Stimulated activated CD4-positive, alpha-beta T cell treated with anti-CD3 and anti-CD28 coated beads, Interleukin-2, amount 100 ng/mL, for 4 hours (primary cell): ENCODE measurements around the gene MYH7.
"Not testable (repeated sequence)": the region's sequence is repeated elsewhere in the genome, so short reads cannot be mapped to it uniquely, and the experiment has no call there.

ENCODE experiments used
- DNase-seq: peaks from one replicate; pipeline ENCODE4 v3.0.0-alpha.2; 2020; ENCODE audit warnings: low read depth

Gene MYH7

DNA sequence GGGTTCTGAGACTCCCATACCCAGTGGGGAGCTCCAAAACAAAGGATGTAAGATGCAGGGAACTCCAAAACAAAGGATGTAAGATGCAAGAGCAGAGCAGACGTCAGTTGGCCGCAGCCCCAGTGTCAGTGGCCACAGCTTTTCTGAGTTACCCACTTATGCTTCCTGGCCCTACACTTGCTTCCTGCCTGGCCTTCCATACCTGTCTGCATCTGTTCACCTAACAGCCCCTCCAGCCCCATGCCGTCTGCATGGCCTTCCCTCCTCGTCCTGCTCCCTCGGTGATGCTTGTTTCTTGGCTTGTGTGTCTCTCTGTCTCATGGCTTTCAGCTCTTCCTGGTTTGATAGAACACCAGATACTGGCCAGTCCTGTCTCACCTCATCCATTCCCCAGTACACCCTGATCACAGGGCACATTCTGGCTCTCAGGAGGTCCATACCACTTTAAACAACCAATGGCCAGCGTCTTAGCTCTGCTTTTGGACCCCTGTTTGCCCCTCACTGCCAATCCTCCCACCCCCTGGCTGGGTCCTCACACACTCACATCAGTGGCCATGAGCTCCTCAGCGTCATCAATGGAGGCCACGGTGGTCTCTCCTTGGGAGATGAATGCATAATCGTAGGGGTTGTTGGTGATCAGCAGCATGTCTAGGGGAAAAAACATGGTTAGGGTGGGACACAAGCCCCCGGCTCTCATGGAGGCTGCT, 5.3 kb downstream of the MYH7 start:
- DNase-seq = no peak

DNA sequence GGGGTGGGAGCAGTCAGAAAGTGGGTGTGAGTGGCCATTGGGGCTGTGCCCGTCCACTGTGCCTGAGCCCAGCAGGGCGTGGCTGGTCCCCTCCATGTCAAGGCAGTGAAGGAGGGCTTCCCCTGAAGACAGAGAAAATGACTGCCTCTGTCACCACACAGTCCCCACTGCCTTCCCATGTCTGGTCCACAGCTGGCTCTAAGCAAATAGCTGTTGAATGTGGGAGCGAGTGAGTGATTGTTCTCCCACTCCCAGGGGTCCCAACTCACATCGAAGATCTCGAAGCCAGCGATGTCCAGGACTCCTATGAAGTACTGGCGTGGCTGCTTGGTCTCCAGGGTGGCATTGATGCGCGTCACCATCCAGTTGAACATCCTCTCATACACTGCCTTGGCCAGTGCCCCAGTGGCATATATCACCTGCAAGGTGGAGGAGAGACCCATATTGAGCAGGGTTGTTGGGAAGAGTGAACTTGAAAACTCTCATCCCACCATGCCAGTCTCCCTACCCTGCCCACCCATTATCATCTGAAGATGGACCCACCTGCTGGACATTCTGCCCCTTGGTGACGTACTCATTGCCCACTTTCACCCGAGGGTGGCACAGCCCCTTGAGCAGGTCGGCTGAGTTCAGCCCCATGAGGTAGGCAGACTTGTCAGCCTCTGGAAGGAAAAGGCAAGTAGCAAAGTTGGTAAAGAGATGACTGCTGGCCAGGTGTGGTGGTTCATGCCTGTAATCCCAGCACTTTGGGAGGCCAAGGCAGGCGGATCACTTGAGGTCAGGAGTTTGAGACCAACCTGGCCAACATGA, 6.6 kb downstream of the MYH7 start:
- DNase-seq = no peak

DNA sequence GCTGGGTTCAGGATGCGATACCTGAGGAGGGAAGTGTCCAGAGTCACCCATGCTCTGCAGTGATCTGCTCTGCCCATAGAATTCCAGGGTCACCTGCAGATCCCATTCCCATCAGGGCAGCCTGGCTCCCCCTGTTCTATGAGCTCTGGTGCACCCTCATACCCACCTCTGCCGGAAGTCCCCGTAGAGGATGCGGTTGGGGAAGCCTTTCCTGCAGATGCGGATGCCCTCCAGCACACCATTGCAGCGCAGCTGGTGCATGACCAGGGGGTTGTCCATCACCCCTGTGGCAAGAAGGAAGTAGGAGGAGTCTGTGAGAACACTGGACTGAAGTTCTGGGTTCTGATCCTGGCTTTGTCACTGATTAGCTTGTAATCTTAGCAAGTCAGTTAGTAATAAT, 9.7 kb downstream of the MYH7 start:
- DNase-seq = not testable (repeated sequence)

DNA sequence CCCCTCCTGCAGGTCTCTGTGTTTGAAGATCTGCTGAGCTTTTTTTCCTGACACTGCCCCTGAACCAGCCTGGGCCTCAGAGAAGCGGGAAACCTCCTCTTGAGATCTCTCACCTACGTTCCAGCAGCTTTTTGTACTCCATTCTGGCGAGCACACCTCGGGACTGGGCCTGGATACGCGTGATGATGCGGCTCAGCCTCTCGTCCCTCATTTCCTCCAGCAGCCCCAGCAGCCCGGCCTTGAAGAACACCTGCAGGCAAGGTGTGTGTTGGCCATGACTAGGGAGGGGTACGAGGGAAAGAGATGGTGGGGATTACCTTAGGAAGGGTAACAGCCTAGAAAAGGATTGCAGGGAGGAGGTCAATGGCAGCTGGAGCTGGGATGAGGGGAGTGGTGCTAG, 10.3 kb downstream of the MYH7 start:
- no peak for DNase-seq

DNA sequence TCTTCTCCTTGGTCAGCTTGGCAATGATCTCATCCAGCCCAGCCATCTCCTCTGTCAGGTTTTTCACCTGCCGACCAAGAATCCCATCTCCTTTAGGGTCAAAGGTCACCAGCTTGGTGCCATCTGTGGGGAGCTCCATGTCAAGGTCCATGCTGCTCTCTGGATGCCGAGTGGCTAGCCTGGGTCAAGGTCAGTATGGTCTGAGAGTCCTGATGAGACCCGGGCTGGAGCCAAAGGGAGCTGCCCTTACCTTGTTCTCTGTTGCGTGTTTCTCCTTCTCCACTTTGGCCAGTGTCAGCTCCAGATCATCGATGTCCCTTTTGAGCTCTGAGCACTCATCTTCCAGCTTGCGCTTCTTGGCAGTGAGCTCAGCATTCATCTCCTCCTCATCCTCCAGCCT, 11.8 kb downstream of the MYH7 start:
- no peak for DNase-seq

DNA sequence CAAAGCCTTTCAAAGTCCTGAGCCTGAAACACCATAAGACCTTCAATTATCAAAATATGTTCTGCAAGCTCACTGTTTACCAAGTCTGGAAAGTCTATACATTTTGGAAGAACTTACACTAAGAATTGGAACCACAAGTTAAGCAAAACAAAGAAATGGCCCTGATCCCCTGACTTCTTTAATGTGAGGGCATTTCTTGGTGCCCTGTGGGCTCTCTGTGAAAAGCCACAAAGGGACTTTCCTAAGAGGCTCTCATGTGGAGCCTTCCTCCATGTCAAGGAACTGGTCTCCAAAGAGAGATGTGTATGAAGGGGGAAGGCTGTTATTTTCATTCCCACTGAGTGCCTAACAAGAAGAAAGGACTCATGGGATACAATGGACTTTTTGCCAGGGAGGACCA, 13.9 kb downstream of the MYH7 start:
- no peak for DNase-seq

DNA sequence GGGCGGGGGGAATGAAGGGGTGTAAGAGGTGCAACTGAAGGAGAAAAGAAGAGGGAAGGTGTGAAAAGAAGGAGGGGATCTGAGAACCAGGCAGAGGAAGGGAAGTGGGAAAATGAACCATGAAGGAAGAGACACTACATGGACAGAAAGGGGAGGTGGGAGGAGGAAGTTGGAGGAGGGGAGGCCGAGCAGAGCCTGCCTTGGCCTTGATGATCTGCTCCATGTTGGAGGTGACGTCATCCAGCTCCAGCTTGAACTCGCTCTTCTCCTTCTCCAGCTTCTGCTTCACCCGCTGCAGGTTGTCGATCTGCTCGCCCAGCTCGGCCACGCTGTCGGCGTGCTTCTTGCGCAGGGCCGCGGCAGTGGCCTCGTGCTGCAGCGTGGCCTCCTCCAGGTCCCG, 15.8 kb downstream of the MYH7 start:
- not testable (repeated sequence) for DNase-seq

DNA sequence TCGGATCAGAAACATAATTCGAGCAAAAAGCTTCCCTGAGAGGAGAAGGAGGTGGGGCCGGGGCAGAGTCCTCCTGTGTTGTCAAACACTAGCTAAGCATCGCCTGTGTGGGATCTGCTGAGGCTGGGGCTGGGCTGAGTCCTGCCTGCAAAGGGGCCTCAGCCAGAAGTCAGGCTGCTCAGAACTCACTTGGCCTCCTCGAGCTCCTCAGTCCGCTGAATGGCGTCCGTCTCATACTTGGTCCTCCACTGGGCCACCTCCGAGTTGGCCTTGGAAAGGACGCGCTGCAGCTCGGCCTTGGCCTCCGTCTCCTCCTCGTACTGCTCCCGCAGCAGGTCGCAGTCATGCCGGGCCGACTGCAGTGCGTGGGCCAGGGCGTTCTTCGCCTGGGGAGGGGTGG, 17.4 kb downstream of the MYH7 start:
- no peak for DNase-seq

DNA sequence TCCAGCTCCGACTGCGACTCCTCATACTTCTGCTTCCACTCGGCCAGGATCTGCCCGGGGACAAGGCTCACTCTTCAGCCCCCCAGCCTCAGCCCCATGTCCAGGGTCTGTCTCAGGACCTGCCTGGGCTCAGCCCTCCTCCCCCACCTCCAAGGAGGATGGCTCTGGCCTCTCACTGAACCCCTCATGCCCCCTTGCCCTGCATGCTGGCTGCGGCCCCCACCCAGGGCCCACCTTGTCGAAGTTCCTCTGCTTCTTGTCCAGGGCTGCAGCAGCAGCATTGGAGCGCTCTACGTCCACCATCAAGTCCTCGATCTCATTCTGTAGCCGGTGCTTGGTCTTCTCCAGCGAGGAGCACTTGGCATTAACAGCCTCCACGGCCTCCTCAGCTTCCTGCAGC, 18.2 kb downstream of the MYH7 start:
- not testable (repeated sequence) for DNase-seq

DNA sequence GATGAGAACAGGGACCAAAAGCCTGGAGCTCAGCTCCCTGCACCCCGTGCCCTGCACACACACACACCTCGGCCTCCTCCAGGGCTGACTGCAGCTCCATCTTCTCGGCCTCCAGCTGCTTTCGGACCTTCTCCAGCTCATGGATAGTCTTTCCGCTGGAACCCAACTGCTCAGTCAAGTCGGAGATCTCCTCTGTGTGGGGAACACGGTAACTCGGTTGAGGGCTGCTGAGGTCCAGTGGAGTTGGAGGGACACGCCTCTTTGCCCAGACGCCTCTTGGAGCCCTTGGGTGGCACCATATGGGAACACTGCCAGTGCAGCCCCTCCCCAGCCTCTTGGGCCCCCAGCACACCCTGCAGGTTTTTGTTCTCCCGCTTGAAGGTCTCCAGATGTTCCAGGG, 18.7 kb downstream of the MYH7 start:
- no peak for DNase-seq

DNA sequence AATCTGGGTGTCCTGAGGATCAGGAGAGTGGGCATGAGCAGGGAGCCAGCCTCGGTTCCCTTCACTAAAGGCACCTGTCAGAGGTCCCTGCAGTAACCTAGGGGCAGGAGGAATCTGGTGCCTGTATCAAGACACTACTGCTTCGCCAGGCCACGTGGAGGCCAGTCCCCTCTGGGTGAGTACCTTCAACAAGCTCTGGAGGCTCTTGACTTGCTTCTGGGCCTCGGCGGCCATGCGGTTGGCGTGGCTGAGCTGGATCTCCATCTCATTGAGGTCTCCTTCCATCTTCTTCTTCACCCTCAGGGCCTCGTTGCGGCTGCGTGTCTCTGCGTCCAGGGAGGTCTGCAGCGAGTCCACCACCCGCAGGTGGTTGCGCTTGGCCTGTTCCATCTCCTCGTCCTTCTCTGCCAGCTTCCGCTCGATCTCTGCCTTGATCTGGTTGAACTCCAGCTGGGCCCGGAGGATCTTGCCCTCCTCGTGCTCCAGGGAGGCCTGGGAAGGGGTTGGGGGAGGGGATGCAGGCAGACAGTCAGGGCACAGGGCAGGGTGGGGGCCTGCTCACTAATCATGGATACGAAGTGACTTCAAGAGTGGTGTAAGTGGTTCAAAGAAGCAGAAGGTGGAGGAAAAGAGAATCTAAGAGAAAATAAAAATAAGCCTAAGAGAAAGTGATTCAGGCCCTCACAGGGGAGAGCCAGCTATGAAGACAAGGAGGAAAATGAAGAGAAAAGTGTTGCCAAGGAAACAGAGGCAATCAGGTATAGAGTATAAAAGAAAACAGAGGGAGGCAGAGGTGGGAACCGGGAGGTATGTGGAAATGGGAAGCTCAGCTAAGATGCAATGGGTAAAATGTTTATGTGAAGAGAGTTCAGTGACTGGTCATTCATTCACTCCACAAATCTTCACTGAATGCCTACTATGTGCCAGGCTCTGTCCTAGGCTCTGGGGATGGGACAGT, 19.4 kb downstream of the MYH7 start:
- no peak for DNase-seq

DNA sequence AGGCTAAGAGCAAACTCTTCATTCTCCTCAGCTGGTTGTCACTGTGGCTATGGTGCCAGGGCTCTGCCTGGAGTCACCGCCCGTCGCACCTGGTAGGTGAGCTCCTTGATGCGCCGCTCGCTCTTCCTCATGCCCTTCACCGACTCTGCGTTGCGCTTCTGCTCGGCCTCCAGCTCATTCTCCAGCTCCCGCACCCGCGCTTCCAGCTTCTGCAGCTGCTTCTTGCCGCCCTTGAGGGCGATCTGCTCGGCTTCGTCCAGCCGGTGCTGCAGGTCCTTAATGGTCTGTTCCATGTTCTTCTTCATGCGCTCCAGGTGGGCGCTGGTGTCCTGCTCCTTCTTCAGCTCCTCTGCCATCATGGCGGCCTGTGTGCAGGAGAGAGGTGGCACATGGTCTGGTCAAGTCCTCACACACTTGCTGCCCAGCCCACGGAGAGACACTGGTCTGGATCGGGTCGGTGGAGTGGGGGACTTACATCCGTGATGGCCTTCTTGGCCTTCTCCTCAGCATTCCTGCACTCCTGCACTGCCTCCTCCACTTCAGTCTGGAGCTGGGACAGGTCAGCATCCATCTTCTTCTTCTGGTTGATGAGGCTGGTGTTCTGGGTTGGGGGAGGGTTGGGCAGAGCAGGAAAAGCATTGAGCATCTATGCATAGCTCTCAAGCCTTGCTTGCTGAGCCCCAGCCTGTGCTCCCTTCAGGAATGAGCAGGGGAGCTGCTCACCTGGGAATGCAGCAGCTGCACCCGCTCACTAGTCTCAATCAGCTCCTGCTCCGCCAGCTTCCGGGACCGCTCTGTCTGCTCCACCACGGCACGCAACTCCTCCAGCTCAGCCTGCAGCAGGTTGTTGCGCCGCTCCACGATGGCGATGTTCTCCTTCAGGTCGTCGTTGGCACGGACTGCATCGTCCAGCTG, 20.3 kb downstream of the MYH7 start:
- no peak for DNase-seq

DNA sequence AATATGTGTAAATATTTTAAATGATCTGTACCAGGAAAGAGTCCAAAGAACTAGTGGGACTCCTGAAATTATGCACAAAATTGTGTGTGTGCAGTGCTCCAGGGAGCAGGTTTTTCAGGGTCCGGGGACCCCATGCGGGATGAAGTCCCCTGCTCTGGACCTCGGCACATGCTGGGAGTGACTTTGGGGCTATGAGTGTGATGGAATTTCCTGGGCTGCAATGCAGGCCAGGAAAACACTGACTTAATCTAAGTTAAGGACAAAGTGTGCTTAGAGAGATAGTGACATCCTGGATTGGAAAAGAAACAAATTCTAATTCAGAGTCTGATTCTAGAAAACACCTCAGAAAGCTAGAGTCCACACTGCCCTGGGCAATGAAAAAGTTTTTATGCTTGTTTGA, 21.2 kb downstream of the MYH7 start:
- DNase-seq = no peak

DNA sequence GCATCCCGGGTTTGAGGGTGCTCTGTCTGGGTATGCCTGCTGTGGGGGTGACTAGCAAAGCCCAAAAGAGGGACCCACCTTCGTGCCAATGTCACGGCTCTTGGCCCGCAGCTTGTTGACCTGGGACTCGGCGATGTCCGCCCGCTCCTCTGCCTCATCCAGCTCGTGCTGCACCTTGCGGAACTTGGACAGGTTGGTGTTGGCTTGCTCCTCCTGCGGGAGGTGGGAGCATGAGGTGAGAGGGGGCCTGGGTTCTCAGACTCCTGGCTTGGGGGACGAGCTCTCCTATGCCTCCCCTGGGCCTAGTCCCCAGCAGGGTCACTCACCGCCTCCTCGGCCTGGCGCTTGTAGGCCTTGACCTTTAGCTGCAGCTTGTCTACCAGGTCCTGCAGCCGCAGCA, 21.8 kb downstream of the MYH7 start:
- no peak for DNase-seq

DNA sequence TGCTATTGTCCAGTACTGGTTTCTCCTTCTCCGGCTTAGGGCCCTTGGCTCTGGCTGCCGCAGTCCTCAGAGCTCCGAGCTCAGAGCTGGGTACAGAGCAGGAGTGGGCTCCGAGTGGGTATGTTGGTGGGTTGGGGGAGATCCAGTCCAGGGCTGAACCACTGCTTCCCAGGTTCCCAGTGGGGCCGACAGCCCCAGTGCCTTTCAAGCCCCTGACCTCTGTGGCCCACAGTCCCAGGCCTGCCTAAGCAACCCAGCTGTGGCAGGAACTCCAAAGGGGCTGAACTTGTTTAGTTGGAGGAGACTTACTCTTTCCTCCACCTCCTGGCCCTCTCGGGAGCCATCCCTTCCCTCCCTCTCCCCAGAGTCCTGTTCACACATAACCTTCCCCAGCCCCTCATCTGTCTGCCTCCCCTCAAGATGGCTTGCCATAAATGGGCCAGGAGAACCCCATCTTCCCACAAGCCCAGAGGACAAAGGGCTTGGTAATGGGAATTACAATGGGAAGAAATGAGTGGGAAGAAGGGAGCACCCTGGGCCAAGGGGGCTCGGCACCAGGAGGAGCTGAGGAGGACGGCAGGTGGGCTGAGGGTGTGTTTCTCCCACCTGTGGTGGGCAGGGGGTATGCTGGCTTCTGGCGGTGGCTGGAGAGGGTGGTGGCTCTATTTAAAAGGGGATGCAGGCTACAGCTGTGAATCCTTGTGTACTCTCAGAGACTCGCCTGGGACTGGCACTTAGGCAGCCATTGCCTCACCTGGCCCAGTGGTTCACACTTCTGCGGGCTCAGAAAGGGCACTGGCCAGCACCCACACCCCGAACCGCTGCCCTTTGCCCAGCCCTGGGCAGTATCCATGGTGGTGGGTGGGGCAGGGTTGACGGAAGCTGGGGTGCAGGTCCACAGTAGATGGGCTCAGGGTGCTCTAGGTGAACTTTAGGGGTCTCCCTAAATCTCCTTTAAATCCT, 23.6 kb downstream of the MYH7 start:
- DNase-seq = no peak

DNA sequence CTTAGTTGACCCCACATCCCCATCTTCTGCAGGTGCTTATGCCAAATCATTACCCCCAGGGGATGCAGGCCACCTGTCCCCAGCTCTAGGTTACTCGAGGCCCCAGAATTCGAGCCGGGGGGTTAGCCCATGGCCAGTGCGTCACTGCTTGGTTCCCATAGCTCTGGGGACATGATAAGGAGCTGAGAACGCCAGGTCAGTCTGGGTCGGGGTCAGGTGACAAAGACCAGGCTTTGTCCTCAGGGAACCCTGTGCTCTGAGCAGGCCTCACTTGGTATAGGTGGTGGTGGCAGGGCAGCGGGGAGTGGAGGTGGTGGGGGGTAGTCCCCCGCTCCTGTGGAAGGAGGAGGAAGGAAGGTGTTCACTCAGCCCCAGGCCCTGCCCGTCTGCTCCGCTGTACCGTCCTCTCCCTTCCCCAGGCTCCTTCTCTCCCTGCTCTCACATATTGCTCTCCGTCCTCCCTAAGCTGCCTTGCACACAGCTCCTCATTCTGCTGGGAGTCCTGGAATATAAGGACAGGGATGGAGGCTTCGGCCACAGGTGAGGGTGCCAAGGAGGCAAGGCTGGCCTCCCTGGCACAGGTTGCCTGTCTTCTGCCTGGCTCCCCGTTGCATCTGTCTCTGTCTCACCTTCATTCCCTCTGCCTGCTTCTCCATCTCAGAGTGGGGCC, 25.4 kb downstream of the MYH7 start:
- no peak for DNase-seq

DNA sequence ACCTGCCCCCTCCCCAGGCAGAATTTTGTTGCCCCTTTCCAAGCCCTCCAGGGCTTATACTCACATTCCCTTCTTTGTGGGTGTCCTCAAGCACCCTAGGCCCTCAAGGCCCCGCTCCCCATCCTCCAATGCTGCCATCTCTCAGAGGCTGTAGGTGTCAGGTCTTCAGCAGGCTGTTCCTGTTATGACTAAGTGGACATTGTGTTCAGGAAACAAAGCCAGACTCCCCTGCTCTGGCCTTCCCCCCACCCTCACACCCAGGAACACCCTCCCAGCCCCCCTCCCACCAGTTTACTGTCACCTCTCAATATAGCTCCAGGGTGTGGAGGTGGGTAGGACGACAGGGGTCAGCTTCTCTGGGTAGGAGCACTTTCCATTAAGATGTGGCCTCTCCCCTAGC, 26.0 kb downstream of the MYH7 start:
- DNase-seq = no peak

DNA sequence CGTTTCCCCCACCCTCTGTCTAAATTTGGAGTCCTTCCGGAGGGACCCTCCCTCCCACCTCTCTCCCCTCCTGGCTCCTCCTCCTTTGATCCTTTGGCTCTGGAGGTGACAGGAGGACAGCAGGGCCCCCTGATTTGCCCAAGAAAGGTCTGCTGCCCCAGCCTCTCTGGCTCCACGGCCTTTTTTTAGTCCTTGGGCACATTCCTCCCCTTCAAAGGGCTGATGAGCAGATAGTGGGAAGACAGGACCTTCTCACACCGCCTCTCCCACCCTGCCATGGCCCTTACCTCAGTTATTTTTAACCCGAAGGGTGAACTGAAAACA, 27.2 kb downstream of the MYH7 start:
- no peak for DNase-seq

DNA sequence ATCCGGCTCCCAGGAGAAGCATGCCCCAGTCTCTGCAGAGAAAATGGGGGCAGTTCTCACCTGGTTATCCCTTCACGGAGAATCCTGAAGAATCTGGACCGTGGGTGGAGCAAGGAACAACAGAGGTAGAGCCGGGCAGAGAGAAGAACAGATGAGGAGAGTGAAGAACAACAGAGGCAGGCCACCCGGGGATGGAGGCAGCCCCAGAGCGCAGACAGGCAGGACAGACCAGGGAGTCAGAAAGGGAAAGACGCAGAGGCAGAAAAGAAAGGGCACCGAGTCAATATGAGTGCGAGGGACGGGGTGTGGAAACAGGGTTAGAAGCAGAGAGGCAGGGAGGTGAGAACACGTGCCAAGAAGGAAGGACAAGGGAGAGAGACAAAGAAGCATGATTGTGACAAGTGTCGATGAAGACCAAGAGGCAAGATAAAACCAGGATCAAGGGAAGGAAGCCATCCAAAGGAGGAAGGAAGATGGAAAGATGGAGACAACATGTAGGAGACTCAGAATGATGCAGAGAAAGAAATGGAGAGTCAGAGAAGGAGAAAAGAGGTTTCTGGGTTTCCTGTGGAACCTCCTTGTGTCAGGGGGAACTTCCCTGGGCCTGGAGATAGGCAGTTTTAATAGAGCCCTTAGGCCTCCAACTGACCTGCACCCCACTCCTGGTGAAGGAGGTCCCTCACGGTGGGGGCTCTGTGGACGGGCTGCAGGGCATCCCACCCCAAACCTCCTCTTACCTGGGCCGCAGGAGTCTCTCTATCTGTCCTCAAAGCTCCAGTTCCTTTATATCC, 27.7 kb downstream of the MYH7 start, which contains the start of gene MYH6:
Gene MYH6 (minus strand): TSS at position 758 of the 791 bp plus-strand sequence. CDS start 1,050 bp downstream, outside the sequence.
- no peak for DNase-seq
